ENCODE results near the gene ENG. TPM values are rescaled to one million over a fixed set of nuclear protein-coding genes. Genes with fewer than 3 reads are reported as not detected.

The ENG gene
- total RNA-seq, 1 donor from 2014 or later: not detected

- DNase-seq (ENCODE audit: low spot score): peak; percentile 33
- H3K27ac Mint-ChIP-seq: no peak overlapping the region
- H3K9me3 ChIP-seq (ENCODE audit: low read depth): no peaks in the 10 kb centered on the region
- no peaks in the 10 kb centered on the region for H3K79me2 ChIP-seq (ENCODE audit: low read depth)
- H3K4me2 ChIP-seq: peak overlapping the region; percentile 74
- H3K9me3 Mint-ChIP-seq: no peaks in the 10 kb centered on the region
- H4K20me1 ChIP-seq (ENCODE audit: low read depth): no peaks in the 10 kb centered on the region
- peaks cover 32% of the 10 kb centered on the region for H3K4me1 Mint-ChIP-seq
- peak overlapping the region; percentile 44 for H3K4me3 ChIP-seq
- peaks cover 20% of the 10 kb centered on the region for H3F3A ChIP-seq (ENCODE audit: low read depth)
- H3K9ac ChIP-seq: no peak overlapping the region
- no peaks in the 10 kb centered on the region for H3K36me3 ChIP-seq
- no peaks in the 10 kb centered on the region for H3K36me3 Mint-ChIP-seq
- H3K27me3 Mint-ChIP-seq (ENCODE audit: insufficient read depth, low read depth): peaks cover 20% of the 10 kb centered on the region
- peak overlapping the region; percentile 83 for H3K4me3 Mint-ChIP-seq
- no peak for TF ChIP-seq CTCF (IDR thresholded peaks at IDR 0.05)
- TF ChIP-seq EZH2phosphoT487 (IDR thresholded peaks at IDR 0.05): no peak
- no peak for TF ChIP-seq EZH2 (IDR thresholded peaks at IDR 0.05)
- H2AFZ ChIP-seq (replicated peaks): peak overlapping the region; percentile 44
- peaks cover 4% of the 10 kb centered on the region for H3K4me1 ChIP-seq
- peaks cover 8% of the 10 kb centered on the region for H3K27me3 ChIP-seq
- no peak overlapping the region for H3K27ac ChIP-seq
Measured at GRCh38 chr9:127770583-127770904, 83.9 kb downstream of the ENG start.

GRCh38 chr9:127769929-127770582, 84.4 kb downstream of the ENG start:
- H3K79me2 ChIP-seq (ENCODE audit: low read depth): no peaks in the 10 kb centered on the region
- no peak overlapping the region for H3K27ac Mint-ChIP-seq

GRCh38 chr9:127769101-127769500, 85.4 kb downstream of the ENG start:
- peaks cover 20% of the 10 kb centered on the region for H3F3A ChIP-seq (ENCODE audit: low read depth)
- Mint-ChIP-seq H3K27me3 (ENCODE audit: insufficient read depth, low read depth) (peaks cover 22% of the 10 kb centered on the region), H3K36me3 (no peaks in the 10 kb centered on the region), H3K27ac (peak overlapping the region; percentile 4), H3K4me1 (peaks cover 35% of the 10 kb centered on the region), H3K9me3 (no peaks in the 10 kb centered on the region), H3K4me3 (peak overlapping the region; percentile 44)
- no peak overlapping the region for H3K27ac ChIP-seq
- H3K4me1 ChIP-seq: peaks cover 4% of the 10 kb centered on the region
- H3K27me3 ChIP-seq: peaks cover 8% of the 10 kb centered on the region
- no peaks in the 10 kb centered on the region for H3K9me3 ChIP-seq (ENCODE audit: low read depth)
- H2AFZ ChIP-seq (replicated peaks): no peak overlapping the region
- H3K9ac ChIP-seq: no peak overlapping the region
- no peak overlapping the region for H3K4me2 ChIP-seq
- H3K79me2 ChIP-seq (ENCODE audit: low read depth): no peaks in the 10 kb centered on the region
- H4K20me1 ChIP-seq (ENCODE audit: low read depth): no peaks in the 10 kb centered on the region
- H3K36me3 ChIP-seq: no peaks in the 10 kb centered on the region
- no peak overlapping the region for H3K4me3 ChIP-seq
- no peak for DNase-seq (ENCODE audit: low spot score)
- TF ChIP-seq EZH2 (IDR thresholded peaks at IDR 0.05) (no peak), EZH2phosphoT487 (IDR thresholded peaks at IDR 0.05) (no peak), CTCF (IDR thresholded peaks at IDR 0.05) (no peak)

More at GRCh38 chr9:127769929-127770582, 84.4 kb downstream of the ENG start:
- peaks cover 22% of the 10 kb centered on the region for H3K27me3 Mint-ChIP-seq (ENCODE audit: insufficient read depth, low read depth)
- no peak for TF ChIP-seq EZH2 (IDR thresholded peaks at IDR 0.05)
- TF ChIP-seq CTCF (IDR thresholded peaks at IDR 0.05): no peak
- no peak for TF ChIP-seq EZH2phosphoT487 (IDR thresholded peaks at IDR 0.05)
- no peaks in the 10 kb centered on the region for H3K9me3 Mint-ChIP-seq
- H3K9ac ChIP-seq: no peak overlapping the region
- DNase-seq (ENCODE audit: low spot score): no peak
- no peak overlapping the region for H3K4me3 ChIP-seq
- no peak overlapping the region for H2AFZ ChIP-seq (replicated peaks)
- no peaks in the 10 kb centered on the region for H3K9me3 ChIP-seq (ENCODE audit: low read depth)
- H3K4me1 ChIP-seq: peaks cover 4% of the 10 kb centered on the region
- peak overlapping the region; percentile 74 for H3K4me2 ChIP-seq
- H3K36me3 ChIP-seq: no peaks in the 10 kb centered on the region
- H3K36me3 Mint-ChIP-seq: no peaks in the 10 kb centered on the region
- no peak overlapping the region for H3K27ac ChIP-seq
- peaks cover 32% of the 10 kb centered on the region for H3K4me1 Mint-ChIP-seq
- peaks cover 20% of the 10 kb centered on the region for H3F3A ChIP-seq (ENCODE audit: low read depth)
- H3K4me3 Mint-ChIP-seq: peak overlapping the region; percentile 83
- no peaks in the 10 kb centered on the region for H4K20me1 ChIP-seq (ENCODE audit: low read depth)
- peaks cover 8% of the 10 kb centered on the region for H3K27me3 ChIP-seq

All from neural progenitor cell (in vitro differentiated cells).